ENCODE results near the gene ABCA4.
"Not testable (repeated sequence)": the region's sequence is repeated elsewhere in the genome, so short reads cannot be mapped to it uniquely, and the experiment has no call there.

The ABCA4 gene

DNA sequence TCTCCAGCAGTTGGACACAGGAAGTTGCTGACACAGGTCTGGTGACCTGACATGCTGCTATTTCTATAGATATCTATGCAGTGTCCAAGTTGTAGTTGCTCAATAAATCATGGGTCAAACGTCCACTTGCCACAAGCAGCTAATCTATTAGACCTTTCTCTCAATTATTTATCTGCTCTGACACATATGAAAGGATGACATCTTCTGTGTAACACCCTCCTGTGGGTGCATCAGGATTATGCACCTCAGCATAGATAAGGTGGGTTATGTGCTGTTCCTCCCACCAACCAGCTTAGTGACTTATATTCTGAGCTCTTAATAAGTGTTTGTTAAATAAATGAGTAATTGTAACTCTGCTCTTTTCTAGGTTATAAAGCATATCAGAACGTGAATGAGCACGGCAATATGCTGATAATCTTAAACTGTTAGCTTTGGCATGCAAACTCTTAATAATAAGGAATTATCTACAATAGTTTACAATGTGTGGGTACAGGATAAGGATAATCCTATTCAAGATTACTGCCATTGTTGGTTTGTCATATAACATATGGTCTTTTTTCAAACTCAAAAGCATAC lies 121.0 kb downstream of the ABCA4 start:
- no peak for DNase-seq

DNA sequence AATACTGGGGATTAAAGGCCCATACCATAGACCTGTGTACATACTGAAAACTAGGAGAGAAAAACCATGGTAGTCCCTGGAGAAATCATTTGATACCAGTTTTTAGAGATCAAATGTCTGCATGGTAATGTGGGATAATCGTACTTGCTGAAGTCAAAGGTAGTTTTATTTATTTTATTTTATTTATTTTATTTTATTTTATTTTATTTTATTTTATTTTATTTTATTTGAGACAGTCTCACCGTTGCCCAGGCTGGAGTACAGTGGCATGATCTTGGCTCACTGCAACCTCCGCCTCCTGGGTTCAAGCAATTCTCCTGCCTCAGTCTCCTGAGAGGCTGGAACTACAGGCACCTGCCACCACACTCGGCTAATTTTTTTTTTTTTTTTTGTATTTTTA lies 122.4 kb downstream of the ABCA4 start:
- DNase-seq, result not testable (repeated sequence)

DNA sequence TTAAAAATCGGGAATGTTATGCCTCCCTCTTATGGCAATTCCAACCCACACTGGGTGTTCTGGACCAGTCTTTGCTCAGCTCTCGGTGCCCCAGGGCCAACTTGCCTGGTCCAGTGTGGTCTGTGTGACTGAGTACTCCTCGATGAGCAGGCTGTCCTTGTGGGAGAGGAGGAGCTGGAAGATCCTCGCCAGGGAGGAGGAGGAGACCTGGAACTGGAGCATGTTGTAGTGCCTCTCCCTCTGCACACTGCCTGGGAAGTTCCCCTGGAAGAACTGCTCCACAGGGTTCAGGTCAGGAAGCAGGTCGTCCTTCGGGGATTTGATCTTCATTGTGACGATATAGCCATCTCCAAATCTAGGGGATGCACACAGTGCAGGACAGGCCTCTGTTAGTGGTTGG lies 123.2 kb downstream of the ABCA4 start:
- DNase-seq, result no peak

DNA sequence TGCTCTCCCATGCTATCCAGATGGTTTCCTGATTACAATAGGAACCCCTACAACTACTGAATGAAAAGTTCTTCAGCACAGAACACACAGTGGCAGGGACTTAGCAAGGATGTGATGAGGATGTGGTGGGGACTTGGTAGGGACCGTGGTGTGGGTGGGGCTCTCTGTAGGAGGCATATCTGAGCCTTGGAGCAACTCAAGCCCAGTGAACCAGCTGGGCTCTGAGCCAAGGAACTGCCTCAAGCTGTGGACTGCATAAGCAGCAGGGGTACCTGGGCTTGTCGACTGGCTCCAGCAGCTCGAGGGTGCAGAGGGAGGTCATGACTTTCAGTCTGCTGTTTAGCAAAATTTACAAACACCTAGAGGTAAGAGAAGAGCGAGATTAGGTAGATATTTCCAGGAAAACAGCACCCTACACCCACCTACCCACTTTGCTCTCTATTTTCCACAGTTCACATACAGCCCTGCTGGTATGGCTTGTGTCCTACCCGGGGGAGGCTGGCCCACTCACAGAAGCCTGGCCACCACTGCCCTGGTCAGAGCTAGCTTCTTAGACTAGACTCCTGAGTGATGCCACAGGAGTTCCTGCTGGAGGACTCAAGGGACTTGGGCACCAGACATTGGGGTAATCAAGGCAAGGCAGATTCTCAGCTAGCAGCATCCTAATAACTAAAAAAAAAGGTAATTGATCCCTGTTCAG lies 125.0 kb downstream of the ABCA4 start:
- no peak for DNase-seq

DNA sequence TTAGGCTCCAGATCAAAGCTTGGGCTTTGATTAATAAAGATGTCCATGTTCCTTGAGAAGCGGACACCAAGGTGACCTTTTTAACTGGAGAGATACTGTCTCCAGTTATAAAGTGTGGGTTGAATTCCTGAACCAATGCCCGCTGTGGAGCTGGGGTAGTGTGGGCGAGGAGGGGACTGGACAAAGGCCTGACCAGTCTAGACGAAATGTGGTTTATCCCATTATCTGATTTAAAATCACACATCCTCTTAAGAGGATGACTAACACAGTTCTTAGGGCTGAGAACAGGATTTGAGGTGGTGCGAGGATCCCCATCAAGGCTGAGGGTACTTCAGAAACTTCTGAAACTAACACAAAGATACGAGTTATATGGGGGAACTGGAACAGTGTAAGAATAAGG lies 127.2 kb downstream of the ABCA4 start:
- no peak for DNase-seq

DNA sequence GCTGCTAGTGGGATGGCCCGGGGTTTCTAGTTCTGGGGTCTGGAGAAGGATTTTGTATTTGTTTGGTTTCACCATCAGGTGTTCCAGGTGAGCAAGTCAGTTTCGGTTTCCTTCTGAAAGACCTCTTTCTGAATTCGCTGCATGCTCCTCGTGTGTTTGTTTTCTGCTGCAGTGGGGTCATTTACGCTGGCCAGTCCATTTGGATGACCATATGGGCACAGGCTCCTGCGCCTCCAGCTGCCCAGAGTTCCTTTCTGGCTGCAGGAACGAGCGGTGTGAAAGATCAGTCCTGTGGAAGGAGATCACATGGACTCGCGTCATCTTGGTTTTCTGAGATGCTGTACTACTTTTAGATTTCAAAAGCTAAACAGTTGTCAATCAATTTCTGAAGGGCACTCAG lies 128.0 kb downstream of the ABCA4 start:
- DNase-seq, result no peak

DNA sequence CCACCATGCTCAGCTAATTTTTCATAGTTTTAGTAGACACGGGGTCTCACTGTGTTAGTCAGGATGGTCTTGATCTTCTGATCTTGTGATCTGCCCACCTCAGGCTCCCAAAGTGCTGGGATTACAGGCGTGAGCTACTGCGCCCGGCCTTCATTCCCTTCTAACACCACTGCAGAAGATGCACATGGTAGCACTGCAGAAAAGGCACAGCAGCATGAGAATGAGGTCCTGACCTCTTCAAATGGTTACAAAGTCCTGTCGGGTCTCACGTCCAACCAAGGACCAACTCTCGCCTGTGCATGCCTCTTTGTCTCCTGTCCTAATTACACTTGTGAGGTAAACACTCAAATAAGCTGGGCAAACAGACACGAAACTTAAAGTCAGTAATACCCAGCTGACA lies 128.8 kb downstream of the ABCA4 start:
- no peak for DNase-seq

DNA sequence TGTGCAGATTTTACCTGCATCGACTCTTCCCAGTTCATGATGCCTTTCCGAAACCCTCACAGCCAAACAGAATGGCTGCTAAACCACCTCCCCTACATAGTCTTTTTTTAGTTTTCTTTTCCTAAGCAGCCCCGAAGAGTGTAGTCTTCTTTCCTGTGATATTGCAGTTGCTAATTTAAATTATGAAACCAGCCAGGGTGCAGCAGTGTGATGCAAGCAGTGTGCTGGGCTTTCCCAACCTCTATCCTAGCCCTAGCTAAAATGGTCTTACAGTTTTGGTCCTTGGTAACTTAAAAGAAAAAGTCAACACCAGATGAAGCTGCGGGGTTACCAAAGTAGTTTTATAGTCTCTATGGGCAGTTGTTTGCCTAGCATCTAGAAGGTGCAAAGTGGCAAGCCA lies 129.7 kb downstream of the ABCA4 start:
- DNase-seq, result no peak

DNA sequence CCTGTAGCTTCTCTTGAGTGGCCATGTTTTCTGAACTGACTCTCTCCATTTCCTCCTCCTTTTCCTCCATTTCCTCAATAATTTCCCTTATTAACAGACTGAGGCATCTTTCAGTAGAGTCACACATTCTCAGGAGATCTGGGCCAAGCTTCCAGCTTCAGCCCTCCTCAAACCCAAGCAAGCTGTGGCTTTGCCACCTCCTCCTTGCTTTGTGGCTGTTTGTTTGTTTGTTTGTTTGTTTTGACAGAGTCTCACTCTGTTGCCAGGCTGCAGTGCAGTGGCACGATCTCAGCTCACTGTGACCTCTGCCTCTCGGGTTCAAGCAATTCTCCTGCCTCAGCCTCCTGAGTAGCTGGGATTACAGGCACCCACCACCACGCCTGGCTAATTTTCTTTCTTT lies 130.5 kb downstream of the ABCA4 start:
- DNase-seq, result not testable (repeated sequence)

DNA sequence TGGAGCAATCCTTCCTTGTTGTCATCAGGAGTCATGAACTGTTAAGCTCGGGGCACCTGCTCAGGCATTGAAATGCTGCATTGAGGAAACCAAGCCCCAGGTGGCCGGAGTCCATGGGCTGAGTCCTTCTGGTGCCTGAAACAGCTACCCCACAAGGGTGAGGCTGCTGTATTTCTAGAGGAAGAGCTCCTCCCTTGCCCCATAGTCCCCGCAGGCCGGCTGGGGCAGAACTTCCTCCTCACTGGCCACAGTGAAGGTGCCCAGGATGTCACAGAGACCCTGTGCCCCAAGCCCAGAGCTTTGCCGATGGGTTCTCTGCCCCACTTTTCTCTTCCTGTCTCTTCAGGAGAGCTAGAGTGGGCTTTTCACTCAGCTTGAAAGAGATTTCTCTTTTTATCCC lies 130.9 kb downstream of the ABCA4 start:
- DNase-seq, result no peak

DNA sequence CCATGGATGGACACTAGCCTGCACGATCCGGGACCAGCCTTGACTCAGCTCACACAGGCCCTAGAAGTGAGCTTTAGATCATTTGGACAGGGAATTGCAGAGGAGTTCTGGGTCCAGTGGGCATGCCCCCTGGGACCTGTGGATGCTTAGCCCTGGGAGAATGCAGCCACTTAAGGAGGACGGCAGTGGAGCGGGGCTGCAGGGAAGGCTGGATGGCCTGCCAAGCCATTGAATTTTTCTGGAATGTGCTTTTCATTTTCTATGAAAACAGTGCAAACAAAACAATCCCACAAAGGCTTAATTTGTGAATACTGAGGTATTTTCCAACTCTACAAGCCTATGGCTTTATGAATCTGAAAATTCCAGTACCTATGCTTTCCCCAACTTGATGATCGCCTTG lies 131.3 kb downstream of the ABCA4 start:
- DNase-seq, result no peak

DNA sequence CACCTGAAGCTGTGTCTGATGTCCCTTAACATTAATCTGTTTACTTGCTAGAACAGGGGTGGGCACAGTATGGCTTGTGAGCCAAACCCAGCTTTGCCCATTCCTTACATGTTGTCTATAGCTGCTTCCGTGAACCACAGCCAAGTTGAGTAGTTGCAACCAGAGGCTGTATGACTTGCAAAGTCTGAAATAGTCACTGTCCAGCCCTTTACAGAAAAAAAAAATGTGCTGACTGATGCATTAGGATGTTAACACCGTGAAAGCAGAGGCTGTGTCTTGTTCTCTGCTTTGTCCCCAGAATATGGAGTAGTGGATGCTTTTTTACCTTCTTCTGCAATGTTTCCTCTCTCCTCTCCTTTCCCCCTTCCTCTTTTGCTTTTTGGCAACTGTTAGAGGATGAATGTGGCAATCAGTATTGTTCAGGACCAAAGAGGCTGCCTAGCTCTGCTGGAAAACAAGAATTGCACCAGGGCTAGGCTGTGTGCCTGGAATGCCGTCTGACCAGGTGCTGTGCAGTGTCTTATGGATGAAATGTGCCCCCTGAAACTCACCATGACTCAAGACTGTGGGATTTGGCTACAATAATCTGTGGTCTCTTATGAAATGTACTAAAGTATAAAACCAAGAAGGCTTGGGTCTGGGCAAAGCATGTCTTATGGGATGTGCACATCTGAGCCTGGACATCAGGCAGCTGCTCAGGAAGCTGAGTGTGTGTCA lies 132.2 kb downstream of the ABCA4 start:
- no peak for DNase-seq

DNA sequence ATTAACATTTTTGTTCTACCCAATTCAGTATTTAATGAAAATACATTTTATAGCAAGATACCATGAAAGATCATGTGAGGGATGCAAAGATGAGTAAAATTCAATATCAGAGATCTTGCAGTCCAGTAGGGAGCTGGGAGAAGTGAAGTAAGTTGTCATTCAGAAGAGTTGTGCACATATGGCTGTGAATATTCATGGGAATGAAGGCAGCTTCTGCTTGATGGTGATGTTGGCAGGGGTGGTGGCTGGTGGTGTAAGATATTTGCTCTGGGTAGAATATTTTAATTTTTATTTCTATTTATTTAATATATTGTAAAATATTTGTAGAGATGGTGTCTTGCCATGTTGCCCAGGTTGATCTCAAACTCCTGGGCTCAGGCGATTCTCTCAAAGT lies 139.7 kb downstream of the ABCA4 start:
- DNase-seq, result no peak

DNA sequence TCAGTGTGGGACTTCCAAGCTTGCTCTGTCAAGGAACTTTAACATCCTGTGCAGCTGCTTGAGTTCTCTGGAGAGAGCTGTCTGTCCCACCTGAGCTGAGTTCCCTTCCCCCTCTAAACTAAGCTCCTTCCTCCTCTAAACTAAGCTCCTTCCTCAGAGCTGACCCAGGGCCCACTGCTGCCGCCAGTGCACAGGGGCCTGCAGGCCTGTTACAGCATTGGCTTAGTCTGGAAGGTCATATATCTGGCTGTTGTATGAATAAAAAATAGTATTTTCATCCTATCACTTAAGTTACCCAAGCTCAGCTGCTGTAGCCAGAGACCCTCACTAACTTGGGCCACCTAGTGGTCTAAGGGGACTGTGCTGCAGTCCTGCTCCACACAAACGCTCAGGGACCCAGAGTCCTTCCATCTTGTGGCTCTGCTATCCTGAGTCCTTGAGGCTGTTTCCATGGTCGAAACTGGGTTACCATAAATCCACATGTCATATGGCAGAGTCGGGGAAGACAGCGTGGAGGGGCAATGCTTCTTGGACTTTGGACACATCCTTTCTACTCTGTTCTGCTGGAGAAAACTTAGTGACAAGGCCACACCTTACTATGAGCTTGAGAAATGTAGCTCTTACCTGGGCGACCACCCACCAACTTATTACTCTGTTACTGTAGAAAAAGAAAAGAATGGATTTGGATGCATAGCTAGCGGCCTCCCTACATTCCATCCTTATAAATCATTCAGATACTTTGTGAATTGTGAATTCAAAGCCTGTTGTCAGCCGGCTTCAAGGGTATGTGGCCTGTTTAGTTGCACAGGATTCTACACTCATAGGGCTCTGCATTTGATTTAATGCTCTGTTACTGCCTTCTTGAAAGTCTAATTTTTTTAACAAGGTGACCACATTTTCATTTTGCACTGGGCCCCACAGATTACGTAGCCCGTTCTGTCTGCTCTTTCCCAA lies 140.4 kb downstream of the ABCA4 start:
- DNase-seq, result no peak

DNA sequence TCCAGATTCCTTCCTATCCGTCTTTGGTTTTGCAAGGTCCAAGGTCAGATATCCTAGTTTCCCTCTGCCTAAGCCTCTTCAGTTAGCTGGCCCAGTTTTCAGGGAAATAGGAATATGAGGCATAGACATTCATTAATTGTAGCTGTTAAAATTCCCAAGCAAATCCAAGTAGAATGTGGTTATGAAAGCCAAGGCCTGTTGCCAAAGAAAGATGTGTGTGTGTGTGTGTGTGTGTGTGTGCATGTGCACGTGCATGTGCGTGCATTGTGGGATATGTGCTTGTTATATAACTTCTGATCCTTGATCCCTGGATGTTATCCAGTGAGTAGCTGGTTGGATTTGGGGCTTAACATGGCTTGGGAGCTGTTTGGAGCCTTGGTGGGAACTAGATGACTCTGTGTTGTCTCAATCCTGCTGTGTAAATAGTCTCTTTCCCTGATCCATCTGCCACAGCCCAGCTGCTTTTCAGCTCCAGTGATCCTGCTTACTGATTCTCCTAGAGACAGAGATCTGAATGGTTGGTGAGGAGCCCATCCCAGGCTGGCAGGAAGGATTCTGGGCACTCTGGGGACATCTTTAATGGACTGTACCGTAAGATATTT lies 141.1 kb downstream of the ABCA4 start:
- DNase-seq, result no peak

DNA sequence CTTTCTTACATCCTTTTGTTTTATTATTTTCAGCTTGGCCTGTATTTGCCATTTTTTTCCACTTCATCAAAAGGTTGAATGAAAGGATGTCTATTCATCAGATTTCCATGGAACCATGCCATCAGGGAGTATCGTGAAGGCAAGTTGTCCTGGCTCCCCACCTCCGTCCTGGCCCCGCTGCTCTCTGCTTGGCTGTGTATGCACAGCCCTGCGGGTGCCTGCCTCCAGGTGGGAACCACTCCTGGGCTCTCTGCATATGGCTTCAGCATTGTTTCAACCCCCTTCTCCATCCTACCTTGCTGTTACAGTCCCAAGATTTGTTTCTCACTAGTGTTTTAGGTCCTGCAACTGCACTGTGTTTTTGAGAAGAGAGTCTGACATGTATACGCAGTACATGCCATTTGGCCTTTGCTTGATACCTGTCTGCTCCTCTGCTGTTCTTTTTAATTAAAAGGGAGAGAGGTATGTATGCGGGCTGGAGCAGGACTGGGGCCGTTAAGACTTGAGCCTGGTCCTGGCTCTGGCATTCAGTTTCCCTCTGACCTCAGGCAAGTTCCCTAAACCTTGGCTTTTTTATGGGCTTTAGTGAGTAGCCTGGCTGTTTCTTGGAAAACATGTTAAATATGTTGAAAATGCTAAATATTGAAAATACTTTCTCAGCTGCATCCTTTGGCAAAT lies 141.8 kb downstream of the ABCA4 start:
- DNase-seq, result no peak

DNA sequence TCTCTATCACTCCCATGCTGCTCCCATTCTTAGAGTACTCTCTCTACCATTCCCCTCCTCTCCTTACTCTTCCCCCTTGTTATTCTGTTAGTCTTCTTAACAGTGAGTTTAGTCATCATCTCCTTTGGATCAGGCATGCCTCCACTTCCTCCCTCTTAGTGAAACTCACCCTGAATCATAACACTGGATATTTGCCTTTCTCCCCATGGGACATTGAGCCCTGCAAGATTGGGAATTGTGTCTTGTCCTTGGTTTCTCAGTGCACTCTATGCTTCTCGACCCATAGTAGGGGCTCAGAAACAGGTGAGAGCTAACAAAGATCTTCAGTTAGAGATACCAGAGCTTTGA lies 143.4 kb downstream of the ABCA4 start:
- DNase-seq, result no peak

DNA sequence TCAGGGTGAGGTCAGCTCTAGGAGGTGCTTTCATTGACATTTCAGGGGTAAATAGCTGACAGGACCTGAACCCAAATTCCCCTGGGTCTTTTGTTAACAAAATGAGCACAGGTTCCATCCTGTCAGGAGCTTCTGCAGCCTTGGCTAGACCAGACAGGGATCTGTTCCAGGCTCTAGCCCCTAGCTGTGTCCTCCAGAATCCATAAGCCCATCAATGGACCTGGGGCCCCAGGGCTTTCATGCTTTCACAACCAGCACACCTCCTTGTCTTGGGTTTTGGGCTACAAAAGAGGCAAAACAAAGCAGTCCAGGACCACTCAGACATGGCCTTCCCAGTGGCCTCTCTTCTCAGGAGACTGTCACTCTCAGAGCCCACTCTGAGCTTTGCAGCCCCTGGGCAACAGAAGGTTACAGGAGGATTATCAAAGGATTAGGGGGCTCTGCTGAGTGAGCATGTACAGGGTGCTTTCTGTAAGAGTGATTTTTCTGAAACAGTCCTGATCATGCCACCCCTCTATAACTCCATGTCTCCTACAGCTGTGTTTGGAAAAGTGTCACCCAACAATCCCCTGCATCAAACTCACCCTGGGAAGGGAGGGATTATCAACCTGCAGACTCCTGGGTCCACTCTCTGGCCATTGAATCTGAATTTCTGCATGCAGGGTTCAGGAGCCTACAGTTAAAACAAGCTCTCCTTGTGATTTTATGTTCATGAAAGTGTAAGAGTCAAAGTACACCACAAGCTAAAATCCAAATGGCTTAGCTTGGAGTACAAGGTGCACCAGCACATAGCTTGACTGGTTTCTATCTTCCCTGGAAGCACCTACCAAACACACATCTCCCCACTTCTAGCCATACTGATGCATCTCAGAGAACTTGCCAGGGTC lies 144.0 kb downstream of the ABCA4 start:
- no peak for DNase-seq

DNA sequence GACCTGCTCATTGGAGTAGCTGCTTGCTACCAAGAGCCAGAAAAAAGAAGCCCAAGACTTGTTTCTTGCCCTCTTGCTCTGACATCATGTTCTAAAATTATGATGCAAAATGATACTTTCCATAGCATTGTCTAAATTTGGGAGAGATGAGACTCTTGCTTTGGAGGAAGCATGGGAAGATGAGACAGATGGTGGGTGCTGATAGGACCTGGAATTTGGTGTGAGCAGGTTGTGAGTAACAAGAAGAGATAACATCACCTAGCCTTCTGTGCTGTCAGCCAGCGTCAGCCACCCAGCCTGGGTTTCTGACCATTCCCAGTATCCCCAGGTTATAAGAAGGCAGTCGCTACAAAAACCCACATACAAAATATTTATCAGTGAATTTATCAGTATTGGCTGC lies 144.7 kb downstream of the ABCA4 start:
- no peak for DNase-seq

DNA sequence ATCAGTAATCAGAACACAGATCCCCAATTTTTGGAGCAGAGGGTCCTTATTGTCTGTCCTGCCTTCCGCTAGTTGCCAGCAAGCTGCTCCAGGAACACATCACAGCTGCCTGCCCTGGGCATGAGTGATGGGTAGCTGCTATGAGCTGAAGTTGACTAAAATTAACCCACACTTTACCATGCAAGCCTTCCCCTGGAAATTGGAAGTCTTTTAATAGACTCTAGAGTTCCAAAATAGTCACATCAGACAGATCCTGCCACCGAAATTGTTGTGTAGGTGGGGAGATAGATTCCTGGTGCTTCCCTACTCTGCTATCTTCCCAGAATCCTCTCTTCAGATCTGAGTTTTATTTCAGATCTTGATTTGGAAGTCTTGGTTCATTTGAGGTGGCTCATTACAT lies 148.6 kb downstream of the ABCA4 start:
- DNase-seq, result no peak

DNA sequence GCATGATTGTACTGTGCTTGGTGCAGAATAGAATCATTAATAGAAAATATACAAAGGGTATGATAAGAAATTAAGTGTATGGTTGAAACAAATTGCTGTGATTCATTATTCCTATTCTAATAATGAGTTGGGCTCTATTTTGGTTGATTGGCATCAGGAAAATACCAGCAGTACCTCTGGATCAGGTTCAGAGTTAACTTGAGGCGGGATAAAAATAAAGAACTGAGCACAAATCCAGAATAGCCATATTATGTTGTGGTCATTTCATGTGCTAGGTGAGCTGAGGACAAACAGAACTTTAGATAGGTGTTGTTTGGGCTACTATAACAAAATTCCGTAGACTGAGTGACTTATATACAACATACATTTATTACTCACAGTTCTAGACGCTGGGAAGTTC lies 151.1 kb downstream of the ABCA4 start:
- no peak for DNase-seq

Data from activated T-cell treated with anti-CD3 and anti-CD28 coated beads for 4 hours (primary cell).